ENCODE data around the gene BLOC1S3.

BLOC1S3 gene

GRCh38 chr19:45152504-45153338 is 25.9 kb upstream of the BLOC1S3 start:
- no peak for TF ChIP-seq ZFX (IDR thresholded peaks at IDR 0.05)
- no peak for TF ChIP-seq CTCF (conservative IDR thresholded peaks at IDR 0.05)
- no peak overlapping the region for H3K27ac ChIP-seq

GRCh38 chr19:45153339-45154063 is 25.1 kb upstream of the BLOC1S3 start:
- no peak overlapping the region for H3K27ac ChIP-seq
- no peak for TF ChIP-seq CTCF (conservative IDR thresholded peaks at IDR 0.05)
- no peak for TF ChIP-seq ZFX (IDR thresholded peaks at IDR 0.05)

- TF ChIP-seq ZFX (IDR thresholded peaks at IDR 0.05) (no peak), CTCF (conservative IDR thresholded peaks at IDR 0.05) (no peak)
- no peak overlapping the region for H3K27ac ChIP-seq
Observed at GRCh38 chr19:45154064-45154827, 24.3 kb upstream of the BLOC1S3 start.

GRCh38 chr19:45156011-45156630 is 22.5 kb upstream of the BLOC1S3 start:
- no peak for TF ChIP-seq CTCF (conservative IDR thresholded peaks at IDR 0.05)
- TF ChIP-seq ZFX (IDR thresholded peaks at IDR 0.05), result no peak
- no peak overlapping the region for H3K27ac ChIP-seq

GRCh38 chr19:45156751-45157150 is 21.8 kb upstream of the BLOC1S3 start:
- no peak overlapping the region for H3K27ac ChIP-seq
- TF ChIP-seq ZFX (IDR thresholded peaks at IDR 0.05) (no peak), CTCF (conservative IDR thresholded peaks at IDR 0.05) (no peak)

- TF ChIP-seq ZFX (IDR thresholded peaks at IDR 0.05), result no peak
- TF ChIP-seq CTCF (conservative IDR thresholded peaks at IDR 0.05), result no peak
- no peak overlapping the region for H3K27ac ChIP-seq
Observed at GRCh38 chr19:45158503-45159209, 19.9 kb upstream of the BLOC1S3 start.

Data from C4-2B (cell line).